ENCODE results near the gene EDC3.
"Not testable (repeated sequence)": the region's sequence is repeated elsewhere in the genome, so short reads cannot be mapped to it uniquely, and the experiment has no call there.

Gene EDC3

DNA sequence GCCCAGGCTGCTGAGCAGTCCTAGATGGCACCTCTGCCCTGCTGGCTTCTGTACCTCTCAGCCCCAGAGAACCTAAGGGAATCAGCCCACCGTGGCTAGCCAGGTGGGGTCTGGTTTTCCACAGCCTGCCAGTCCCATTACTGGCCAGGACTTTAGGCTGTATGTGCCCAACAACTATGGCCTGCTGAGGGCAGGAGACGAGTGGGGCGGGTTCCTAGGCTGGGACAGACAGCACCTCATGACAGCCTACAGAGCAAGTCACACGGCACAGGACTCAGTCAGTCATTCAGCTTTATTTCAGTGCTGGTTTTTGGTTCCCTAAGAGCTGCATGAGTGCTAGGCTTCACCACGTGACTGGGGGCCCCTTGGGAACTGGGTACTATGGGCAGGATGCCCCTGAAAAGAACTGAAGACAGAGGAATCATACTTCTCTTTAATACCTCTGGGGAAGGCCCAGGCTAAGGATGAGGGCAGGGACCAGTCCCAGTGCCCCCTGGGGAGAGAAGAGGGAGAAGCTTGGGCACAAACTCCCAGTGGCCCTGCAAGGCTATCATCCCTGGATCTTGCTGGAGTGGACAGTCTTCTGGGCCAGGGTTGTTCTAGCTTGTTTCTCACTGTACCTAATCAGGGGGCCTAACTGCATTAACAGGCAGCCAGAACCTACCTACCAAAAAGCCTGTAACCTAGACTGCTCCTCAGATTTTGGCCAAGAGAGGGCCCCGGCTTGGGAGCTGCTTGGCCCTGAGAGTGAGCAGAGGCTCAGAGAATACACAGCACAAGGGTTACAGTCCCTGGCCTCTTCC lies 65.3 kb downstream of the EDC3 start:
- H3K4me3 ChIP-seq (ENCODE audit: low read length), result no peak overlapping the region
- DNase-seq (ENCODE audit: low read depth, low spot score), result no peak

DNA sequence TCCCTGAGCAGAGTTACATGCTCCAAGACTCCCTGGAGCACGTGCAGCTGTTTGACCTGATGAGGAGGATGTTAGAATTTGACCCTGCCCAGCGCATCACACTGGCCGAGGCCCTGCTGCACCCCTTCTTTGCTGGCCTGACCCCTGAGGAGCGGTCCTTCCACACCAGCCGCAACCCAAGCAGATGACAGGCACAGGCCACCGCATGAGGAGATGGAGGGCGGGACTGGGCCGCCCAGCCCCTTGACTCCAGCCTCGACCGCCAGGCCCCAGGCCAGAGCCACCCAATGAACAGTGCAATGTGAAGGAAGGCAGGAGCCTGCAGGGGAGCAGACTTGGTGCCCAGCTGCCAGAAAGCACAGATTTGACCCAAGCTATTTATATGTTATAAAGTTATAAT lies 66.1 kb downstream of the EDC3 start:
- DNase-seq (ENCODE audit: low read depth, low spot score); H3K4me3 ChIP-seq (ENCODE audit: low read length): not testable (repeated sequence)

DNA sequence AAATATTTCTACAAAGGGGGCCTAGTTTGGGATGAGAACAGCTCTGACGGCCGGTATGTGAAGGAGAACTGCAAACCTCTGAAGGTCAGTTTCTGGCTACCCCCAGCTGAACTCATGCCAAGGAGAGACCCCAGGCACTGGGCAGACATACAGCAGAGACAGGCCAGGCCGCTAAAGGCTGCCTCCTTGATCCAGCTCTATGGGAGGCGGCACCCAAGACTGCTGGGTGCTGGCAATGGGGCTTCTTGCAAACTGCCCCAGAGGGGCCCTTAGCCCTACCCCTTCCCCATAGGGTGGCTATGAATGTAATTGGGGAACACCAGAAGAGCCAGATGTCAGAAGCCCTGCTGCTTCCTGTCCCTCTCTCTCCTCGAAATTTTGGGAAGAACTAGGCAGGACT lies 66.9 kb downstream of the EDC3 start:
- no peak overlapping the region for H3K4me3 ChIP-seq (ENCODE audit: low read length)
- no peak for DNase-seq (ENCODE audit: low read depth, low spot score)

DNA sequence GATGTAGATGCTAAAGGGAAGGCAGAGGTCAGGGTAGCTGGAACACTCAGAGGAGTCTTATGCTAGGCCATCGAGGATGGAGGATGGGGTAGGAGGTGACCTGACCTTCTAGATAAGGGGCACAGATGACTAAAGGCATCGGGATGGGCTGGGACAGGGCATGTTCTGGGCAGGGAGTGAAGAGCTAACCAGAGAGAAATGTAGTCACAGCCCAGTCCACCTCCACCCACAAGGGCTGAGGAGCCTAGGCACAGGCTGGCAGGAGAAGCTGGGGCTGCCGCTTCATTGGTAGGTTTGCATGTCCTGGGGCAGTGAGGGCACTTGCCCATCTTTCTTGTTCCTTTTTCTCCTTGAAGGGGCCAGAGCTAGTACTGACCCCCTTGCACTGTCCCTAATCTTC lies 67.6 kb downstream of the EDC3 start:
- no peak for DNase-seq (ENCODE audit: low read depth, low spot score)
- H3K4me3 ChIP-seq (ENCODE audit: low read length), result no peak overlapping the region

DNA sequence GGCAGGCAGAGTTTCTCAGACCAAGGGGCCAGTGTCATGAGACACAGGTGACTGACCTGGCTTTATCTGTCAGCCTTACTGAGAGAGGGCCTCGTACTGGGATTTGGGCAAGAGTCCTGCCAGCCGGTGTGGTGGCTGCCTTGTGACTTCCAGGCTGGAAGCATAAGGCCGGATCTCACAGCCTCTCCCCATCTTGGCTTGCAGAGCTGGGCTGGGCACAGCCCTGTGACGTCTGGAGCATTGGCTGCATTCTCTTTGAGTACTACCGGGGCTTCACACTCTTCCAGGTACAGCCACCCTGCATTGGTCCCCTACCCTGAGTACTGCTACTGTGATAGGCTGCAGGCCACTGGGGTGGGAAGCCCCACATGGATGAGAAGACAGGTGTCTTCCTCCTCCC lies 68.1 kb downstream of the EDC3 start:
- no peak overlapping the region for H3K4me3 ChIP-seq (ENCODE audit: low read length)
- no peak for DNase-seq (ENCODE audit: low read depth, low spot score)

DNA sequence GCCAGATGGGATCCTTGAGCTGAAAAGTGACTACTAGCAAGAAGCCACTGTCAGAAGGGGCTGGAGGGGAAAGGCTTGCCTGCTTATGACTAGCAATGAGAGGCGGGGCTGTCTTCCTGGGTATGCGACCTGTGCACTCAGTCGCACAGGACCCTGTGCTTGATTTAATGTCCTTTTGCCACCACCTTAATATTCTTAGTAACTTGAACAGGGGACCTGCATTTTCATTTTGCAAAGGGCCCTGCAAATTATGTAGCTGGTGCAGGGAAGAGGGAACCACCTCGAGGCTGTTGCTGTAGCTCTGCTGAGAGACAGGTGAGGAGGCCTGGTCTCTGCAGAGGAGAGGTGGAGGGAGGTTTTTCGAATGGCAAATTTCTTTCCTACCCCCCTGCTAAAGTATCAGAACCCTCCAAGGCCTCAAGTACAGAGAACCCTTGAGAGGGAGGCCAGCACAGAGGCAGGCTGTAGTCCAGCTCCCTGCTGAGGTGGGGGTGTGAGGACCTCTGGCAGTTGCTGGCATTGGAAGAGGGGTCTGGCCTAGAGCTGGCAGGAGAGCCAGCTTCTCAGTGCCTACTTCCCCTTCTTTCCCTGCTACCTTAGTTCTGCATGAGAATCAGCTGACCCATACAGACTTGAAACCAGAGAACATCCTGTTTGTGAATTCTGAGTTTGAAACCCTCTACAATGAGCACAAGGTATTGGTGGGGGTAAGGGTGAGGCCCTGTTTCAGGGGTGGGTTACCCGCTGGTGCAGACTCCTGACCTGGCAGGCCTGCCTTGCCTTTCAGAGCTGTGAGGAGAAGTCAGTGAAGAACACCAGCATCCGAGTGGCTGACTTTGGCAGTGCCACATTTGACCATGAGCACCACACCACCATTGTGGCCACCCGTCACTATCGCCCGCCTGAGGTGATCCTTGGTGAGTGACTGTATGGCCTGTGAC lies 68.8 kb downstream of the EDC3 start:
- H3K4me3 ChIP-seq (ENCODE audit: low read length), result no peak overlapping the region
- DNase-seq (ENCODE audit: low read depth, low spot score), result no peak

DNA sequence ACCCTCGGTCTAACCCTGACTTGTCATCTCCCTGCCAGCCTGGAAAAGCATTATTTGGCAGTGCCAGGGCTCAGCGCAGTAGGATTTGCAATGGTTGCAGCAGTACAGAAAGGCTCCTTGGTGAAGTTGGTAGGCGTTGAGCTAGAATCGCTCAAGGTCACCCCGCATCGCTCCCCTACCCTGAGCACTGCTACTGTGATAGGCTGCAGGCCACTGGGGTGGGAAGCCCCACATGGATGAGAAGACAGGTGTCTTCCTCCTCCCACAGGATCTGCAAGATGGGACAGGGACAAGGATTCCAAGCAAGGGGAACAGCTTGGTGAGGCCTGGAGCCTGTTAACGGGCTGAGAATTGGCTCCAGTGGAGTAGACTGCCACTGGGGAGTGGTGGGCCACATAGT lies 69.5 kb downstream of the EDC3 start:
- no peak overlapping the region for H3K4me3 ChIP-seq (ENCODE audit: low read length)
- no peak for DNase-seq (ENCODE audit: low read depth, low spot score)

DNA sequence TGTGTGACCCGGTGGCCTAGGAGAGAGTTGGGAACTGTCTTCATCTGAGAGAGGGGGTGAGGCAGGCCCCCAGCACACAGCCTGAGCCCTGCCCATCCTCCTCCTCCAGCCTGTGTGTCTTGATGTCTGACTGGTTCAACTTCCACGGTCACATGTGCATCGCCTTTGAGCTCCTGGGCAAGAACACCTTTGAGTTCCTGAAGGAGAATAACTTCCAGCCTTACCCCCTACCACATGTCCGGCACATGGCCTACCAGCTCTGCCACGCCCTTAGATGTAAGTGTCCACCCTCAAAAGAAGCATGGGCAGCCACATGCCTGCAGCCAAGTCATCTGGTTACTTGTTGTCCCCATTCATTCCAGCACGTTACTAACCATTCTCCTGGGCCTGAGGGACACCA lies 70.1 kb downstream of the EDC3 start:
- no peak overlapping the region for H3K4me3 ChIP-seq (ENCODE audit: low read length)
- no peak for DNase-seq (ENCODE audit: low read depth, low spot score)

DNA sequence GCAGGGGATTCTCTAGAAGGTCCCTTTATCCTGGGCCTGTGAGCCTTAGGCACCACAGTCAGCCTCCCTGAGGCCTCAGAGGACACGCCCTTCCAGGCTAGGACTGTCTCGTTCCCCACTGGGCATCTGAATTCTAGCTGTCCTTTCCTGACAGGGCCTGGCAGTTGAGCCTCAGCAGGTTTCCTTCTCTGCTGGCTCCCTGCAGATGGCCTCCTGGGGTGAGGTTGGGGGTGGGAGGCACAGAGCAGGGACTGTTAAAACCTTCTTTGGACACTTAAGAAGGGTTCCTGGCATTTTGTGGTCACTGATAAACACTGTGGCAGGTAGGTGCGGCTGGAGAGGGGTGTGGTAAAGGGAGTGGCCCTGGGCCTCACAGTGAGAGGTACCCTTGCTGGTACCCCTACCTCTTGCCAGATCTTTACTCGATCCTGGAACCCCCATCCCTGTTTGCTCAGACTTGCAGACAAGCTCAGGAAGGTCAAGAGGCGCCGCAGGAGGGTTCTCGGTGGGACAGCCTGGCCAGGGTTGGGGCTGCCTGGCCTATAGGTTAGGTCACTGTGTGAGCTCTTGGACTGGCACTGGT lies 71.7 kb downstream of the EDC3 start:
- no peak for DNase-seq (ENCODE audit: low read depth, low spot score)
- H3K4me3 ChIP-seq (ENCODE audit: low read length), result no peak overlapping the region

DNA sequence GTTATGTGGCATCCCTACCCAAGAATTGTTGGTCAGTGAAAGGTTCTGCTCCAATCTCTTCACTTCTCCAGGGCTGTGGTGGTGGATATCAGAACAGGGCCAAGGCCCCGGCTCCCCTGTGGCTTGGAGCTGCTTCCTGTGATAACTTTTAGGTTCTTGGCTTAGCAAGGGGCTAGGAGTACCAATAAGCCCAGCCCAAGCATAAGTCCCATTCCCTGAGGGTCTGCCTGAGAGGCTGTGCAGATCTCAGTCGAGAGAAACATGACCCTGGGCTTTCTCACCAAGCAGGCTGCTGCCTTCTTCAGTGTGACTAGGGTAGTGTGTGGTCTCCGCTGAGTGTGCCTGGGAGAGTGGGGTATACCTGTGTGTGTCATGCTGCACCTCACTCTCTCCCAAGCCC lies 73.1 kb downstream of the EDC3 start:
- H3K4me3 ChIP-seq (ENCODE audit: low read length), result no peak overlapping the region

DNA sequence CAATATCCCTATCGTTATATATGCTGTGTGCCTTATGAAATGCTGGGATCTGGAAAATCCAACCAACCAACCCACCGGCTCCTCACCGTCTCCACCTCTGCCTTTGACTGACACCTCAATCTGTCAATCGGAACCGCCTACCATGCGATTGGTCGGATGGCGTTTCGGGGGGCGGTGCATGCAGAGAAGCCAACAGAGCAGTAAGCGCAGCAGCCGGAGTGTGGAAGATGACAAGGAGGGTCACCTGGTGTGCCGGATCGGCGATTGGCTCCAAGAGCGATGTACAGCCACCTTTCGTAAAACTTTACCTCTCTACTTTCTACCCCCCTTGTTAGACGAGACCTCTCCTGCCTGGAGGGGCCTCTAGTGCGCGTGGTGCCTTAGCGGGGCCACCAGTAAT lies 73.9 kb downstream of the EDC3 start:
- H3K4me3 ChIP-seq (ENCODE audit: low read length), result no peak overlapping the region
- no peak for DNase-seq (ENCODE audit: low read depth, low spot score)

More for the DNA sequence above, 73.1 kb downstream of the EDC3 start:
- DNase-seq (ENCODE audit: low read depth, low spot score), result no peak

DNA sequence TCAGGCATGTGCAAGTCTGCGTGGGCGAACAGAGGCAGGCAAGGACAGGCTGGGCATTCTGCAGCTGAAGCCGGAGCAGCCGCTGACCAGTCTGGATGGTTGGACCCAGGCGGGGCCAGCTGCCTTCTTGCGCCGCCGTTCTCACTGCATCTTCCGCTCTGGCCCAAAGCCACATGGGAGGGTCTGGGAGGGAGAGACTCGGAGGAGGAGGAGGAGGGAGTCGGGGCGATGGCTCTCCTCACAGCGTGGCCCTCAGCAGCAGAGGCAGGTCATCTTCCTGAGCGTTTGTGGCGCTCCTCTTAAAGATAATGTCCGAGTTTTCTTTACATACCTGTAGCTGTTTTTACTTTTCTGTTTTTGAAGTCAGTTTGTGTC lies 74.3 kb downstream of the EDC3 start:
- DNase-seq (ENCODE audit: low read depth, low spot score), result no peak
- H3K4me3 ChIP-seq (ENCODE audit: low read length), result no peak overlapping the region

DNA sequence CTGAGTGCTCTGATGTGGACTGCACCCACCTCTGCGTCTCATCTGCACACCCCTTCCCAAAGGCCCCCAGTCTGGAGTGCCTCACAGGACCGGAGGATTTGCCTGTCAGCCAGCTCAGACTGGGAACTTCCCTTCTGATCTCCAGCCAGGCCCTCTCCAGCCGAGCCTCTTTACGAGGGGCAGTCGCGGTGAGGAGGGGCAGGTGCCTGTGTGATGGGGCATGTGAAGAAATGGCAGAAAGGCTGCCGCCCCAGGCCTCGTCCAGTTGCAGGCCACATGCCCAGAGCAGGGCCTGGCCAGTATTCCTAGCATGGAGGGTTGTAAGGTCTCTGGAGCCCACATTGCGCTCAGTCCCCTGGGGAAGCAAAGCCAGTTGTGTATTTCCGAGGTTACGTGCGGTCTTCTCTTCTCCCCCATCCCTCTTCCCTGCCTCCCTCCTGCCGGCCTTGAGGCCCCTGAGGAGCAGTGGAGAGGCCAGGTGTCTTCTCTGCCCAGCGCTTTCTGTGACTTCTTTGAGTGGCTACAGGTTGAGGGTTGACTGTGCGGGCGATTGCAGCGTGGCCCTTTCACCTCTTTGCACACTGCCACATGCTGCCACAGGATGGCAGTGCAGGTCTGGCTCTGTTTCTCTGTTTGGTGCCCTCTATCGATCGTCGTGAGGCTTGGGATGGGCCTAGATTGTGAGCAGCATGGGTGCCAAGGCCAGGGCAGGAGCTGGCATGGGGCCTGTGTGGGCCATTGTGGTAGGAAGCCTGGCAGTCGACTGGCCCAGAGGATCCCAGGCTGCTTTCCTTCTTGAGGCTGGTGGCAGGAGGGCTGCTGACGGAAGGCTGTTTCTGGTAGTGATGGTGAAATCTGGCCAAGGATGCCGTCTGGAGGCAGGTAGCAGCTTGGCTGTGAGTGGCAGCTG lies 74.9 kb downstream of the EDC3 start:
- DNase-seq (ENCODE audit: low read depth, low spot score), result peak; percentile 71
- no peak overlapping the region for H3K4me3 ChIP-seq (ENCODE audit: low read length)

DNA sequence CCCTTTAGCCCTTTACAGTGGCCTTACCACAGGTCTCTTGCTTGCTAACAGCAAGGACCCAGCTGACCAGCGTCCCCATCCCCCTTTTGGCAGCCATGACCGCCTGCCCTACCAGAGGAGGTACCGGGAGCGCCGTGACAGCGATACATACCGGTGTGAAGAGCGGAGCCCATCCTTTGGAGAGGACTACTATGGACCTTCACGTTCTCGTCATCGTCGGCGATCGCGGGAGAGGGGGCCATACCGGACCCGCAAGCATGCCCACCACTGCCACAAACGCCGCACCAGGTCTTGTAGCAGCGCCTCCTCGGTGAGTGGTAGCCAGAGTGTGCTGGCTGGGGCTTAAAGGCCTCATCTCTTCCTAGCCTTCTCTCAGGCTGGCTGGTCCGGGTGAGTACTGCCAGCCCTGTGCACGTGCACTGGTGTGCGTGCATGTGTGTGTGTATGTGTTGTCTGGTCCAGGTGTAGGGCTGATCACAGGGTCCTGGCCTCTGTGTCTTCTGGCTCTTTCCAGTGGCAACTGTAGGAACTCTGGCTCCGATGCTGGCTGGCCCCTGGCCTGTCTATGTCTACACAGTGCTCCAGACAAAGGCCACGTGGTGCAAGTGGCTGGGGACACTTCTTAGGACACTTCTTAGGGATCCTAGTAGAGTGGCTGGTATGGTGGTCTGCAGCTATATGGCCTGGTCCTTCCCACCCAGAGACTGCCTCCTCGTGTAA lies 75.7 kb downstream of the EDC3 start:
- DNase-seq (ENCODE audit: low read depth, low spot score), result no peak

DNA sequence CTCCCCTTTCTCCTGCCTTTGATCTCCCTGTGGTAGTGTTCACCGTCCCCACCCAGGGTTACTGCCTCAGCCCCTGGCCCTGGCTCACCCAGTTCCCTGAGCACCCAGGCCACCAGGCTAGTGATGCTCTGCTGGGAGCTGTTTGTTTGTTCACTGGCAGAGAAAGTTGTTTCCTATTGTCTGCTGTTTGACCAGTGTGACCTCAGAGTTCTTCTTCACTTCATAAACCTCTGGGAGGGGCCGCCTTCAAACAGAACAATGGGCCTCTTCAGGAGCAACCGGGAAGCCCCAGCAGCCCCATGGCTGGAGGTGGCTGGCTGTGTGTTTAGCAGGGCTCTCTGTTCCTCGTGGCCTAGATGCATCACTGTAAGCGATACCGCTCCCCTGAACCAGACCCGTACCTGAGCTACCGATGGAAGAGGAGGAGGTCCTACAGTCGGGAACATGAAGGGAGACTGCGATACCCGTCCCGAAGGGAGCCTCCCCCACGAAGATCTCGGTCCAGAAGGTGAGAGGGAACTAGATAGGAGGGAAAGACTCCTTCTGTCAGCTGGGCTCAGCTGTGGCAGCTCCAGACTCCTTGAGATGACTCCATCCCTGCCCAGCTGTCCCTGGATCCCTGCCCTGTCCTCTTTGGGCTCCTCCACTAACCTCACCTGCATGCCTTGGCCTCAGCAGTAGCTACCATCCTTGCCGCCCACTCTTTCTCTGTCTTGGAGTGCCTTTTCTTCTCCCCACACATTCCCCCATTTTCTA lies 76.8 kb downstream of the EDC3 start:
- no peak for DNase-seq (ENCODE audit: low read depth, low spot score)
- H3K4me3 ChIP-seq (ENCODE audit: low read length), result no peak overlapping the region

More for the DNA sequence above, 75.7 kb downstream of the EDC3 start:
- H3K4me3 ChIP-seq (ENCODE audit: low read length), result no peak overlapping the region

DNA sequence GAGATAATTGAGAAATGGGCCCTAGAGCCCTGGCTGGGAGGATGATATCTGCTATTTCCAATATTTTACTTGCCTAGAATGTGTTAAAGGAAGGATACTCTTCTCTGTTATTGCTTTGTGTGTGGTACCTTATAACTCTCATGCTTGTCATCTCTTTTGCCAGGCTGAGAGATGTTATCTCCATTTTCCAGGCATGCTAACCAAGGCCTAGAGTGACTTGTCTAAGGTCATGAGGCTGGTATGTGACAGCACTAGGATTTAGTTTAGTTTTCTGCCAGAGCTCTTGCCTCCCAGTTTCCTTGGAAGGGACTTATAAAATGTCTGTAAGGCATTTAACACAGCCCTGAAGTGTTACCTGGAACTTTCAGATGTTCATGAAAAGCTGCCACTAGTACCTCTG lies 78.8 kb downstream of the EDC3 start:
- DNase-seq (ENCODE audit: low read depth, low spot score), result no peak

DNA sequence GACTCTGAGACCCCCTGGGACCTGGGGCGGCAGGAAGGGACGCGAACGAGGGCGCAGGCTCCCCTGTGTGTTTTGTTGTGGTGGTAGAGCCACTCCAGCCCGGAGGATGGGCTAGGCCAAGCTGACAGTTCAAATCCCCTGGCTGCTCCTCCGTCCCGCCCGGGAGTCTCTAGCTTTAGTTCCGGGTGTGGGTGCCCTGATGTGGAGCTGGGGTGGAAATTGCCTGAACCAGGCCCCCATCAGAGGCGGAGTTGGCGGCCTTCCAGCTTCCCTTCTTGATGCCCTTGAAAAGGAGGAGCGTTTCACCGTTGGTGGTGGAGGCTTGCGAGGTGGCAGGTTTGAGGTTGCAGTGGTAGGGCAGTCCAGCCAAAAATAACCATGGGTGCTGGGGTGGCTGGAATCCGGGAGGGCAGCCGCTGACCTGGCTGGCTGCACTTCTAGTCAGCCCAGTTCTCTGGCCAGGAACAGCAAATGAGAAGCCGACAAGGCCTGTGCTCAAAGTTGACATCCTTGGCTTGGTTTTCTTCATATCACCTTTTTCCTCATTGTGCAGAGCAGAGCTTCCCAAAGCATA lies 79.4 kb downstream of the EDC3 start:
- peak overlapping the region; percentile 95 for H3K4me3 ChIP-seq (ENCODE audit: low read length)
- peak; percentile 71 for DNase-seq (ENCODE audit: low read depth, low spot score)

More for the DNA sequence above, 78.8 kb downstream of the EDC3 start:
- peak overlapping the region; percentile 95 for H3K4me3 ChIP-seq (ENCODE audit: low read length)

Data from Jurkat, Clone E6-1 (cell line).